Stomach (tissue), 9 donors: ENCODE results near the gene CHMP3. TPM values are rescaled to one million over a fixed set of nuclear protein-coding genes. Genes with fewer than 3 reads are reported as not detected.

ENCODE experiments used
- DNase-seq, 2 donors: peaks; one replicate each; pipeline versions ENCODE4 v3.0.0 to v3.0.0-alpha.2; 2013 to 2019
- H3K27ac ChIP-seq, 5 donors: fragments of 200-600 bp in 4 of 5; sonication (generic) in 4 of 5; one replicate each; pipeline ENCODE4 v1.5.1; 2013 to 2019; ENCODE audit warnings: mild to moderate bottlenecking in 1 of 5, moderate library complexity in 1 of 5
- H3K27me3 ChIP-seq, 3 donors: fragments of 200-600 bp; sonication (generic); one replicate each; pipeline ENCODE4 v1.5.1; 2017 to 2019; ENCODE audit warnings: mixed run types in 1 of 3
- H3K36me3 ChIP-seq, 4 donors: fragments of 200-600 bp; sonication (generic); 1 replicate in 3 of 4; 2 replicates in 1 of 4; pipeline ENCODE4 v1.5.1; 2016 to 2019
- H3K4me1 ChIP-seq, 4 donors: fragments of 200-600 bp; sonication (generic); one replicate each; pipeline ENCODE4 v1.5.1; 2016 to 2019
- H3K4me3 ChIP-seq, 4 donors: fragments of 200-600 bp; sonication (generic) in 3 of 4; one replicate each; pipeline ENCODE4 v1.5.1; 2016 to 2019; ENCODE audit warnings: mild to moderate bottlenecking in 1 of 4
- H3K9me3 ChIP-seq, 4 donors: fragments of 200-600 bp; sonication (generic); one replicate each; pipeline ENCODE4 v1.5.1; 2016 to 2019
- CTCF ChIP-seq, 7 experiments: fragments of 450-650 bp in 4 of 7; fragments of 200-600 bp in 3 of 7; sonication (generic) in 3 of 7; IDR thresholded peaks; one replicate each; pipeline ENCODE4 v1.5.1; 2016 to 2019; ENCODE audit warnings: antibody characterized with exemption in 7 of 7, control low read depth in 2 of 7, mild to moderate bottlenecking in 1 of 7
- EP300 ChIP-seq: sonication (generic); formaldehyde crosslinking; IDR thresholded peaks from one replicate; pipeline ENCODE4 v1.6.1; 2017; ENCODE audit warnings: antibody characterized with exemption
- POLR2A ChIP-seq, 4 donors: fragments of 450-650 bp; IDR thresholded peaks; one replicate each; pipeline ENCODE4 v1.6.1; 2016; ENCODE audit warnings: antibody characterized with exemption in 4 of 4, control low read depth in 2 of 4, mild to moderate bottlenecking in 1 of 4, moderate library complexity in 1 of 4
- POLR2AphosphoS5 ChIP-seq, 3 donors: sonication (generic); formaldehyde crosslinking; IDR thresholded peaks; one replicate each; pipeline ENCODE4 v1.6.1; 2016; ENCODE audit warnings: antibody characterized with exemption in 3 of 3
- WGBS, 5 donors: extraction: QIAGEN DNeasy Blood & Tissue Kit in 3 of 5; methylation state at CpG; one replicate each; pipeline versions ENCODE4 v1.1.5 to v1.1.7; 2013 to 2018; 5-methylcytosine and 5-hydroxymethylcytosine counted together
- intact Hi-C: fragments of 100-400 bp; cut with DNase I; formaldehyde crosslinking; loops from one replicate; pipeline ENCODE4 v1.15.1; 2023; ENCODE audit warnings: low total_unique reads
- polyA plus RNA-seq, 3 donors: library from polyadenylated mRNA; stranded (reverse); fragments of 200-250 nt; gene quantifications; one replicate each; pipeline ENCODE4 v1.2.3, GENCODE V29; 2013
- total RNA-seq, 5 donors: library from RNA; depleted of rRNA; stranded (reverse); fragments of >200 nt; gene quantifications; one replicate each; pipeline versions ENCODE4 v1.1.0 to v1.2.3, GENCODE V29; 2014 to 2016
- donor health status: healthy with polysubstance abuse.
- donor health status: Bipolar disorder and iron deficiency.
- donor health status: healthy.

CHMP3 gene
- total and polyA plus RNA-seq, 8 donors: 25.7 to 158 (median 87.4) TPM

GRCh38 chr2:86488561-86489250 is 74.5 kb downstream of the CHMP3 start:
- no peak for DNase-seq
- H3K27ac ChIP-seq: peak overlapping the region in 1 of 5 donors; percentile 1
- H3K36me3 ChIP-seq: peaks cover 54 to 100% (median 100%) of the 10 kb centered on the region in 4 donors
- TF ChIP-seq CTCF (IDR thresholded peaks at IDR 0.05) (no peak), POLR2A (IDR thresholded peaks at IDR 0.05) (no peak), EP300 (no peak), POLR2AphosphoS5 (IDR thresholded peaks at IDR 0.05) (no peak)
- H3K9me3 ChIP-seq: no peaks in the 10 kb centered on the region
- WGBS, 5 donors: 82 to 93% (median 91%) methylated on average over 7 of the region's 7 CpGs
- no peak overlapping the region for H3K4me3 ChIP-seq
- intact Hi-C loops: no loop called here
- H3K27me3 ChIP-seq: no peaks in the 10 kb centered on the region
- no peaks in the 10 kb centered on the region for H3K4me1 ChIP-seq

GRCh38 chr2:86487062-86487461 is 76.2 kb downstream of the CHMP3 start:
- intact Hi-C loops: no loop called here

GRCh38 chr2:86485802-86486201 is 77.4 kb downstream of the CHMP3 start:
- Histone ChIP-seq H3K36me3 (peaks cover 65 to 100% (median 100%) of the 10 kb centered on the region in 4 donors), H3K4me3 (no peak overlapping the region), H3K27ac (no peak overlapping the region), H3K9me3 (no peaks in the 10 kb centered on the region), H3K4me1 (peaks cover 0 to 23% (median 19%) of the 10 kb centered on the region in 4 donors), H3K27me3 (no peaks in the 10 kb centered on the region)
- DNase-seq: no peak
- no peak for TF ChIP-seq POLR2A (IDR thresholded peaks at IDR 0.05)
- no peak for TF ChIP-seq POLR2AphosphoS5 (IDR thresholded peaks at IDR 0.05)
- no peak for TF ChIP-seq CTCF (IDR thresholded peaks at IDR 0.05)
- no peak for TF ChIP-seq EP300
- intact Hi-C loops: no loop called here
- WGBS, 5 donors: 78 to 95% (median 90%) methylated on average over 3 of the region's 3 CpGs

More at GRCh38 chr2:86487062-86487461, 76.2 kb downstream of the CHMP3 start:
- Histone ChIP-seq H3K9me3 (no peaks in the 10 kb centered on the region), H3K36me3 (peaks cover 66 to 100% (median 100%) of the 10 kb centered on the region in 4 donors), H3K27ac (no peak overlapping the region), H3K4me1 (peaks cover 0 to 15% (median 10%) of the 10 kb centered on the region in 4 donors), H3K4me3 (no peak overlapping the region), H3K27me3 (no peaks in the 10 kb centered on the region)
- 94 to 99% (median 98%) methylated on average over 2 of the region's 2 CpGs for WGBS, 5 donors
- DNase-seq: no peak
- TF ChIP-seq POLR2A (IDR thresholded peaks at IDR 0.05) (no peak), CTCF (IDR thresholded peaks at IDR 0.05) (no peak), EP300 (no peak), POLR2AphosphoS5 (IDR thresholded peaks at IDR 0.05) (no peak)

- DNase-seq: no peak
- intact Hi-C loops: no loop called here
- TF ChIP-seq CTCF (IDR thresholded peaks at IDR 0.05): no peak
- TF ChIP-seq POLR2AphosphoS5 (IDR thresholded peaks at IDR 0.05): no peak
- TF ChIP-seq EP300: no peak
- TF ChIP-seq POLR2A (IDR thresholded peaks at IDR 0.05): no peak
Observed at GRCh38 chr2:86485103-86485502, 78.1 kb downstream of the CHMP3 start.

More at GRCh38 chr2:86485103-86485502, 78.1 kb downstream of the CHMP3 start:
- Histone ChIP-seq H3K4me3 (no peak overlapping the region), H3K36me3 (peaks cover 62 to 100% (median 100%) of the 10 kb centered on the region in 4 donors), H3K9me3 (no peaks in the 10 kb centered on the region), H3K4me1 (peaks cover 0 to 30% (median 25%) of the 10 kb centered on the region in 4 donors), H3K27me3 (no peaks in the 10 kb centered on the region), H3K27ac (no peak overlapping the region)
